Calu3 (cell line): Measurements from ENCODE around the gene MYADML2. TPM values are rescaled to one million over a fixed set of nuclear protein-coding genes. Genes with fewer than 3 reads are reported as not detected.
A peak's percentile ranks its signal among the peaks of the same experiment; 100 is the strongest.

Experiments
- BruUV-seq: library from RNA; stranded (reverse); fragments of 400-500 nt; replicated peaks from 2 replicates; lab custom pipeline; 2021; lab: Mats Ljungman, UMichigan
- CTCF ChIA-PET: fragments of 300-600 bp; sonication (Branson Sonifier 250); formaldehyde crosslinking; loops from one replicate; lab custom pipeline; 2022; ENCODE audit warnings: antibody characterized with exemption; lab: Charles Lee
- DNase-seq: peaks from one replicate; pipeline ENCODE4 v3.0.0; 2022
- H3K27ac Mint-ChIP-seq: one replicate; pipeline ENCODE4 v1.8.0; 2022; ENCODE audit warnings: mixed read lengths; ENCODE audit not compliant: unreplicated experiment
- H3K27me3 Mint-ChIP-seq: one replicate; pipeline ENCODE4 v1.8.0; 2022; ENCODE audit warnings: mixed read lengths; ENCODE audit not compliant: unreplicated experiment
- H3K36me3 Mint-ChIP-seq: one replicate; pipeline ENCODE4 v1.8.0; 2022; ENCODE audit warnings: mild to moderate bottlenecking, moderate library complexity, mixed read lengths; ENCODE audit not compliant: insufficient read depth, unreplicated experiment
- H3K4me1 Mint-ChIP-seq: one replicate; pipeline ENCODE4 v1.8.0; 2022; ENCODE audit warnings: mild to moderate bottlenecking, low read depth, mixed read lengths; ENCODE audit not compliant: unreplicated experiment
- H3K4me3 Mint-ChIP-seq: one replicate; pipeline ENCODE4 v1.8.0; 2022; ENCODE audit warnings: mild to moderate bottlenecking, low read depth, moderate library complexity, mixed read lengths; ENCODE audit not compliant: unreplicated experiment
- H3K9me3 Mint-ChIP-seq: one replicate; pipeline ENCODE4 v1.8.0; 2022; ENCODE audit warnings: low read depth, mixed read lengths; ENCODE audit not compliant: unreplicated experiment
- intact Hi-C: fragments of 100-400 bp; cut with micrococcal nuclease; formaldehyde crosslinking; loops from one replicate; pipeline ENCODE4 v1.10.0; 2022; ENCODE audit not compliant: unreplicated experiment
- total RNA-seq: library from RNA; stranded (reverse); gene quantifications from 2 replicates; pipeline ENCODE4 v1.2.3, GENCODE V29; 2022
- TF ChIP-seq, protein P1 (sequence below): fragments of 200-600 bp; IDR thresholded peaks from one replicate; pipeline ENCODE4 v1.8.0; 2022; ENCODE audit warnings: antibody characterized with exemption; ENCODE audit not compliant: unreplicated experiment

MYADML2 gene
- total RNA-seq, 1 experiment from 2014 or later: not detected

DNA sequence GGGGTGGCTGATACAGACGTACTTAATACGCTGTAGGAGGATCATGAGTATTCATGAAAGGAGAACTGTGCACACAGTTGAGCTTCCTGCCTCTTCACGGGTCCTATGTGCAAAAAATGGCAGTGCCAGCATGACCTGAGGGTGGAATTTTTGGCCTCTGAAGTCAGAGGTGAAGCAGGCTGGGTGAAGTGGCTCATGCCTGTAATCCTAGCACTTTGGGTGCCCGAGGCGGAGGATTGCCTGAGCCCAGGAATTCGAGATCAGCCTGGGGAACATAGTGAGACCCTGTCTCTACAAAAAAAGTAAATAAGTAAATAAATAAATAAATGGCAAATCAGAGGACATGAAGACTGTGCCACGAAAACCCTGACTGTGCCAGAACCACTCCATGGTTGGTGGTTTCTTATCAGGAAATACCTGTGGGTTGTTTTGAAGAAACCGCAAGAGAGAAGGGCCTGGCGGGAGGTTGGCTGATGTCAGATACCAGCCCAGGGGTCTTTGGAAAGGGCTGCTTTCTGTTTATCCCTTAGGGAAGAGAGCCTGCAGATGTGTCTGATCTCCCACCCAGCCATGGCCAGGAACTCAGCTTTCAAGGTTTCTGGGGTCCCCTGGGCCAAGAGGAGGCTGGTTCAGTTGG is 33.8 kb upstream of the MYADML2 start:
- no peak for DNase-seq
- Mint-ChIP-seq H3K36me3 (peaks cover 51% of the 10 kb centered on the region), H3K27ac (no peak overlapping the region), H3K4me3 (no peak overlapping the region), H3K4me1 (peaks cover 12% of the 10 kb centered on the region), H3K9me3 (no peaks in the 10 kb centered on the region), H3K27me3 (no peaks in the 10 kb centered on the region)
- TF ChIP-seq, protein P1, sequence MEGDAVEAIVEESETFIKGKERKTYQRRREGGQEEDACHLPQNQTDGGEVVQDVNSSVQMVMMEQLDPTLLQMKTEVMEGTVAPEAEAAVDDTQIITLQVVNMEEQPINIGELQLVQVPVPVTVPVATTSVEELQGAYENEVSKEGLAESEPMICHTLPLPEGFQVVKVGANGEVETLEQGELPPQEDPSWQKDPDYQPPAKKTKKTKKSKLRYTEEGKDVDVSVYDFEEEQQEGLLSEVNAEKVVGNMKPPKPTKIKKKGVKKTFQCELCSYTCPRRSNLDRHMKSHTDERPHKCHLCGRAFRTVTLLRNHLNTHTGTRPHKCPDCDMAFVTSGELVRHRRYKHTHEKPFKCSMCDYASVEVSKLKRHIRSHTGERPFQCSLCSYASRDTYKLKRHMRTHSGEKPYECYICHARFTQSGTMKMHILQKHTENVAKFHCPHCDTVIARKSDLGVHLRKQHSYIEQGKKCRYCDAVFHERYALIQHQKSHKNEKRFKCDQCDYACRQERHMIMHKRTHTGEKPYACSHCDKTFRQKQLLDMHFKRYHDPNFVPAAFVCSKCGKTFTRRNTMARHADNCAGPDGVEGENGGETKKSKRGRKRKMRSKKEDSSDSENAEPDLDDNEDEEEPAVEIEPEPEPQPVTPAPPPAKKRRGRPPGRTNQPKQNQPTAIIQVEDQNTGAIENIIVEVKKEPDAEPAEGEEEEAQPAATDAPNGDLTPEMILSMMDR: no peak
- no TSS peak for BruUV-seq
- CTCF ChIA-PET: no interaction called here
- intact Hi-C loops: no loop called here

DNA sequence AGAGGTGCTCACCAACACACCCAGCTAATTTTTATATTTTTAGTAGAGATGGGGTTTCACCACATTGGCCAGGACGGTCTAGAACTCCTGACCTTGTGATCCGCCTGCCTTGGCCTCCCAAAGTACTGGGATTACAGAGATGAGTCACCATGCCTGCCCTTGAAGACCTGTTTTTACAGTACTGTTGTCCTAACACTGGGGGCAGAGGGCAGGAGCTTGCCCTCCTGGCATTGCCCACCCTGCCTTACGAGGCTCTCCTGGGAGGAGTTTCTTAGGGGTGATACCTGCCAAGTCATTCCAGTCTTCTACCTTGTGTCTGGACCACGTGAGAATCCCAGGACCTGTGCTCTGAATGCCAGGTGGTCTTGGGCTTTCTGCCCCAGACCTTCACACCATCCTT is 33.1 kb upstream of the MYADML2 start:
- H3K36me3 Mint-ChIP-seq: peaks cover 51% of the 10 kb centered on the region
- no TSS peak for BruUV-seq
- TF ChIP-seq, protein P1: no peak
- H3K4me1 Mint-ChIP-seq: peaks cover 12% of the 10 kb centered on the region
- no peaks in the 10 kb centered on the region for H3K27me3 Mint-ChIP-seq
- intact Hi-C loops: no loop called here
- no peaks in the 10 kb centered on the region for H3K9me3 Mint-ChIP-seq
- H3K4me3 Mint-ChIP-seq: no peak overlapping the region
- DNase-seq: no peak
- CTCF ChIA-PET: no interaction called here
- no peak overlapping the region for H3K27ac Mint-ChIP-seq

DNA sequence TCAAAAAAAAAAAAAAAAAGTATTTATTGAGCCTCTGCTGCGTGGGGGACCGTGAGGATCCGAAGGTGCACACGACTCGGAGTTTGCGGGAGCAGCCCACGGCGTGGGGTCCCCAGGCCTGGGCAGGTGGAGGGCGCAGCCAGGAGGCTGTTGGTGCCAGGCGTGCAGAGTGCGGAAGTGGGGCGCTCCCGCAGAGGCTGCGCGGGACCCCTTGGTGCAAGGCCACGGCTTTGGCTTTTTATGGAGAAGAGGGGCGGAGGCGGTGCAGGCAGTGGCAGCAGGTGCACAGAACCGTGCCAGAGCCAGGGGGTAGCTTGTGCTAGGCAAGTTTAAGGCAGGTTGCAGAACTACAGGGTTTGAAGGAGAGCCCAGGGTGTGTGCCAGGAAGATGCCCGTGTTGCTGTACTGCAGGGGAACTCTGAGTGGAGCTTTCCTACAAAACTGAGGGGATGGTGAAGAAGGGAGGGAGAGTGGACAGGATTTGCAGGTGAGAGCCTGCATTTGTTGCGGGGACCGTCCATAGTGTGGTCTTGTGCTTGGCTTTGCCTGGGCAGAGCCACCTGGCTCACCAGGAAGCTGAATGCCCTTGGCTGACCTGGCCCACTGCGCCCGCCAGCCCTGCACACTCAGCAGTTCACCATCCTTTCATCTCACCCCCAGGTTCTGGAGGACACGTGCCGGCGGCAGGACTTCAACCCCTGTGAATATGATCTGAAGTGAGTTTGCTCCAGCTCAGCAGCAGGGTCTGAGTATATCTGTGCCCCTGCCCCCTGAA is 31.7 kb upstream of the MYADML2 start:
- Mint-ChIP-seq H3K27ac (no peak overlapping the region), H3K27me3 (no peaks in the 10 kb centered on the region), H3K9me3 (peaks cover 2% of the 10 kb centered on the region), H3K4me1 (peaks cover 12% of the 10 kb centered on the region), H3K36me3 (peaks cover 44% of the 10 kb centered on the region), H3K4me3 (peak overlapping the region; percentile 91)
- TF ChIP-seq, protein P1: no peak
- CTCF ChIA-PET: interaction anchor here (0.7 kb wide), 1 partner anchor 123 kb away, joined by 3 read pairs; no protein-coding TSS in a partner anchor
- intact Hi-C loops: no loop called here
- no peak for DNase-seq
- BruUV-seq: no TSS peak

DNA sequence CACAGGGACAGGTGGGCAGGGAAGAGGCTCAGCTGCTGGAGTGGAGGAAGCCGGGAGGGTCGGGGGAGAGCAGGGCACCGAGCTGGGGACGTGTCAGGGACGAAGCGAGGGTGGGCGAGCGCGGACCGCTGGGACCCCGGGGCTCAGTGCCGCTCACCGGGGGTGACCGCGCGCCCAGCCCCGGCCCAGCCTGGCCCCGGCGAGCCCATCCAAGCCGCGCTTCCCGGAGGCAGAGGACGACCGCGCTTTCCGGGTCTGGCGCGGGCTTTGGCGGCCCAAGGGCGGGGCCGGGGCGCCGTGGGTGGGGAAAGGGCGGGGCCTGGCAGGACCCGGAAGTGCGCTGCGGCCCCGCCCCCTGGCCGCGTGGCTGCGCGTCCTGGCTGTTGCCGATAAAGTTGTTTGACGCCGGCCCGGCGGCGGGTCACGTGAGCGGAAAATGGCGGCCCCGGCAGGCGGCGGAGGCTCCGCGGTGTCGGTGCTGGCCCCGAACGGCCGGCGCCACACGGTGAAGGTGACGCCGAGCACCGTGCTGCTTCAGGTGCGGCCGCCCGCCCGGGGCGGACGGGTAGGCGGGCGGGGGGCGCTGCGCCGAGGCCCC is 30.3 kb upstream of the MYADML2 start, which contains the start of gene ASPSCR1:
ASPSCR1 (plus strand) TSS at position 419 of the 598 bp plus-strand sequence; CDS start at position 437, 18 bp downstream.
- CTCF ChIA-PET: no interaction called here
- TF ChIP-seq, protein P1: no peak
- peaks cover 35% of the 10 kb centered on the region for H3K36me3 Mint-ChIP-seq
- intact Hi-C loops: no loop called here
- BruUV-seq: no TSS peak
- H3K4me3 Mint-ChIP-seq: peak within 1 kb of the TSS; percentile 91
- peaks cover 12% of the 10 kb centered on the region for H3K4me1 Mint-ChIP-seq
- H3K9me3 Mint-ChIP-seq: peaks cover 6% of the 10 kb centered on the region
- peak; percentile 95 for DNase-seq
- H3K27ac Mint-ChIP-seq: peak within 1 kb of the TSS; percentile 95
- no peaks in the 10 kb centered on the region for H3K27me3 Mint-ChIP-seq
